T-helper 22 cell (primary cell): ENCODE measurements around the gene KIZ.

Source experiments
- DNase-seq: peaks from one replicate; pipeline ENCODE4 v3.0.0-alpha.2; 2020; ENCODE audit warnings: low read depth

The KIZ gene

GRCh38 chr20:21177767-21178166, 51.9 kb downstream of the KIZ start:
- DNase-seq: no peak

- no peak for DNase-seq
Observed at GRCh38 chr20:21179757-21180156, 53.9 kb downstream of the KIZ start.

GRCh38 chr20:21180248-21180647, 54.4 kb downstream of the KIZ start:
- no peak for DNase-seq

DNA sequence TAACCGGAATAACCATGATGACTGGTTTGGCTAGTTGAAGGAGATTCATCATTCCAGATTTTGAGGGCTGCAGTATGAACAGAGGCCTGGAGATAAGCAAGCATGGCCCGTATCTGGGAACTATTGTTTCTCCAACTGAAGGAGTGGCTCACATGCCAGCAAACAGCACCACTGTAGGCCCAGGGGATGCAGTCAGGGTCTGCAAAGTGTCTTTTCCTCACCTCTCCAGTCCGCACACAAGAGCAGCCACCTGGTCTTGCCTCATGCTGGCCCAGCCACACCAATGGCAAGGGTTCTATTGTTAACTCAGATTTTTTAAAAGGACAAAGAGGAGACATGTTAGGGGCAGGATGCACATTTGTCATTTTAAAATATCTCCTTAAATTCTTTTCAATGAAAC, 55.1 kb downstream of the KIZ start:
- DNase-seq: no peak

DNA sequence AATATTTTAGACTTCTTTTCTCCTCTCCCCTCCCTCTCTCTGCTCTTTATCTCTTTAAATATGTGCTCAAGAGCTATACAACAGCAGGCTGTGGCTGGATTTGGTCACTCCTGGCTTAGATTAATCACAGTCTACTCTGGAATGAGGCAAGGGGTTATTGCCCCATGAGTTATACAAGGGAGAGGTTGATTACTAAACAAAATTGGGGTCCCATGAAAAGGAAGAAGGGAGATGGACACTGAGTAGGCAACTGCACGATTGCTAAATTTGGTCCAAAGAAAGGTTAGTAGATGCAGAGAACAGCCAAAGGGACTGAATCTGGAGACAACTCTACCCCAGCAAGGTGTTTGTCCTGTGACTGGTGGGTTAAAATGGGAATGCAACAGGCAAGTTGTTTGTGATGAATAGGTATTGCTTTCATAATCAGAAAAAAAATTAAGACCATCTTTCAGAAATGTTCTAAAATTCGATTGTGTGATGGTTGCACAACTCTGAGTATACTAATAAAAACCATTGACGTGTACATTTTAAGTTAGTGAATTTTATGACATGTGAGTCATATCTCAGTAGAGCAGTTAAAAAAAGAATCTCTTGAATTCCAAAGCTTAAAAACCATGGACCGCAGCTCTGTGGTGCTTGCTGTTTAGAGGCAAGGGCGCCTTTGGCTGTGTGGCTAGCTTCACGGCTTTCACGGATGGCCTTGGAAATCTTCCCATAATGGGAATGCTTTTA, 57.1 kb downstream of the KIZ start:
- DNase-seq: no peak

GRCh38 chr20:21183722-21184121, 57.8 kb downstream of the KIZ start:
- DNase-seq: no peak

DNA sequence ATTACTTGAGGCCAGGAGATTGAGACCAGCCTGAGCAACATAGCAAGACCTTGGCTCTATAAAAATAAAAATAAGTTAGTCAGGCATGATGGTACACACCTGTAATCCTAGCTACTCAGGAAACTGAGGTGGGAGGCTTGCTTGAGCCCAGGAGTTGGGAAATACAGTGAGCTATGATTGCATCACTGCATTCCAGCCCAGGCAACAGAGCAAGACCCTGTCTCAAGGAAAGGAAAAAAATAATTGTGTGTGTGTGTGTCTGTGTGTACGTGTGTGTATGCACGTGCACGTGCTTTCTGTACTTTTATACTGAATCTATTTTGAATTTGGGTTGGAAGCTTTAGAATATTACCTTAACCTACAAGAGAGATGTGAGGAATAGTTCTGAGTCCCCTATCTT, 58.9 kb downstream of the KIZ start:
- no peak for DNase-seq

DNA sequence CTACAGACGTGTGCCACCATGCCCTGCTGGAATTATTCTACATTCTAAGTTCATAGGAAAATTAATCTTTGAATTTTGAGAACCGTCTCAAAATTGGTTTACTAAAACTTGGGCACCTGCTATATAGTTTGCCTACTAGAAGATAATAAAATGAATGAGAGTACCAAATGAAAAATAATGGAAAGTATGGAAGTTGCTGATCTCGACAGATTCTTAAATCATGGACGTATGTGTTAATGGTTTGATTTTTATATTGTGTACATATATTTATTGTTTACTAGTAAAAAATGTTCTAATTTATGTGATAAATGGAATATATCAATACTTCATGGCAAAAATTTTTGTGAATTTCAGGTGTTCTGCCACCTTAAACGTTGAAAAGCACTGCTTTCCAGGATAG, 60.0 kb downstream of the KIZ start:
- no peak for DNase-seq

DNA sequence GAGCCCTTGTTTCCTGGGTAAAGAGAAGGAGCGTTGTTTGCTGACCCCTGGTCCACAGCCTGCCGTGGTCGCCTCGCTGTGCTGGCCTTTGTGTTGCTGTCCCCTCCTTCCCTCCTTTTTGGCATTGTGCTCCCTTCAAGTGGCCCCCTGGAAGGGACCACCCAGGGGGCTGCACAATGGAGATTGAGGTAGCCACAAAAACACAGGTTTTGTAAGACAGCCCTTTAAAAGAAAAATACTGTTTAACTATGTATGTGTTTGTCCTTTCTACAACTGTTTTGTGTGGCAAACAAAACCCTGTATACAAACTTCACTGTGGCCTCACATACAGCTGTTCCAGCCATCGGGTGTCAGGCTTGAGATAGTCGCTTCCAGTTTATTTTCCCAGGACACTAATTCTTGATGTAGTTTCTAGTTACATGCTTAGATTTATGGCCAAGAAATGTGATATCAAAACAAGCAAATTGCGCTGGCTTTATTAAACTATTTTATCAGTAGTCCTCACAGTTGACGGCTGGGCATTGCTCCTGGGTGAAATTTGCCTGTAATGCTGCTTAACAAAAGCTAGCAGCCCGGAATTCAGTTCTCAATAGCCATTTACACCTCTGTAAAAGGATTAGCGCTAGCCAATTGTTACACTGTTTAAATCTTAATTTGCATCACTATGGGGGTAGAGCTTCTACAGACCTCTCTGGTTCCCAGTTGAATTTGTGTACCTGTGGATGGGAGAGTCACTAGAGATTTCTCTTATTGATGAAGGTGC, 64.1 kb downstream of the KIZ start:
- DNase-seq: no peak

DNA sequence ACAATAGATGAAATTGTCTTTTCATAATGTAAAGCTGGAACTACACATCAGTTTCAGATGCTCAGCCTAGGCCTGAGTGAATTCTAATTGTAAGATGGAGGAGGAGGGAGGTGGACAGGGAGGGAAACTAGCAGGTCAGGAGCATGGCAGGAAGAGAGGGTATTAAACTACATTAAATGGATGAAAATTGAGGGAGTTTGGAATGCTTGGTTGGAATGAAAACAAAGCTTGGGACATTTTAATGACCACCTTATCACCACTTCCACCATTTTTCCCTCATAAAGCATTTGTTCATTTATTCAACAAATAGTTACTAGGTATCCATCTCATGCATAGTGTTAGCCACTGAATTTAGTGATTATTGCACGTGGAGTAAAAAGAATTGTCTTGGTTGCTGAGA, 65.0 kb downstream of the KIZ start:
- DNase-seq: no peak

DNA sequence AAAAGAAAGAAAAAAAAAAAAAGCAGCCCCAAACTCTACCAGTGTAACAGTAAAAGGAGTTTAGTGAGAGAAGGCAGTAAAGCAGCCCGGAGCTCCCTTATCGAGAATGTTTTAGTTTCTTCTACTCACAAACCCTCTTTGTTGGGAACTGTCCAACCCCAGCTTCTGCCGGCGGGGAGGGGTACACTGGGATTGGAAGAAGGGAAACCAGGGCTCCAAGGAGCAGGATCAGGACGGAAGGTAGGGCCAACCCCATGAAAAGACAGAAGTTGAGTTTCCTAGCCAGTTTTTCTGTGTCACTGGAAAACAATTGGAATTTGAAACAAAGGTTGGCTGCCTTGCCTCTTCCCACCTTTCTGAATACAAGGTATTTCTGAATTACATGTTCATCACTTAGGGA, 66.0 kb downstream of the KIZ start:
- no peak for DNase-seq

- no peak for DNase-seq
Observed at GRCh38 chr20:21202259-21202658, 76.4 kb downstream of the KIZ start.

DNA sequence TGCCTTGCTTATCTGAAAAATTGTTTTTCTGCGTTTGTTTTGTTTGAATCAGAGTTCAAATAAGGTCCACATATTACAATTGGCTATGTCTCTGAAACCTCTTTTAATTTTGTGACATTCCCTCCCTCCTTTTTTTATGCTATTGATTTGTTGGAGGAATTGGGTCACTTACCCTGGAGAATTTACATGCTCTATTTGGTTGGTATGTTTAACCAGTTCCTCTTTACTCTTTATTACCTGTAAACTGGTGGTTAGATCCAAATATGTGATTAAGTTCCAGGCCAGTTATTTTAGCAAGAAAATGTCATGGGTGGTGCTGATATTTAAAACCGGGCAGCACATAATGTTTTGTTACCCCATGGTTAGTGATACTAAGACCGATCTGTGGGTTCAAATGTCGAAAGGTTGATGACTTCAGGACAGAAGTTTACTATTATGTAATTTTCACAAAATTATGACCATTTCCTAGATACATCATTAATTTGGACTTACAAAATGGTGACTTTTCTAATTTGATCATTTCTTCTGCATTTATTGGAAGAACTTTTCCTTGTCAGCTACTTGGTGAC, 77.3 kb downstream of the KIZ start:
- DNase-seq: no peak

DNA sequence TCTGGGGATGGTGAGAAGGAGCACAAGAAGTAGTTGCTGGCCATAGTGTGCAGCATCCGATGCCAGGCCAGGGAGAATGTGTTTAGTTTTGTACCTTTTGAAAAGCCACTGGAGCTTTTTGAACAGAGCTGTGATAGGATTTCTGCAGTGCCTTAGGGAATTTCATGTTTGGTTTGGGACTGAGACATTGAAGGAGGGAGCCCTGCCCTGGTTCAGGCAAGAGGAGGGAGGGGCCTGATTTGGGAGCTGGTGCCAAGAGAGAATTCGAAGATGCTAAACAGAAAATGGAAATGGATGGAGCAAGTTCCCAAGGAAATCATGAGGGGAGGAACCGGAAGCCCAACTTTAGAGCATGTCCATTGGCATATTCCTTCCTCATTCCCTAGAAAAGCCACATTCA, 80.7 kb downstream of the KIZ start:
- DNase-seq: no peak

GRCh38 chr20:21208999-21209398, 83.1 kb downstream of the KIZ start:
- DNase-seq: no peak

DNA sequence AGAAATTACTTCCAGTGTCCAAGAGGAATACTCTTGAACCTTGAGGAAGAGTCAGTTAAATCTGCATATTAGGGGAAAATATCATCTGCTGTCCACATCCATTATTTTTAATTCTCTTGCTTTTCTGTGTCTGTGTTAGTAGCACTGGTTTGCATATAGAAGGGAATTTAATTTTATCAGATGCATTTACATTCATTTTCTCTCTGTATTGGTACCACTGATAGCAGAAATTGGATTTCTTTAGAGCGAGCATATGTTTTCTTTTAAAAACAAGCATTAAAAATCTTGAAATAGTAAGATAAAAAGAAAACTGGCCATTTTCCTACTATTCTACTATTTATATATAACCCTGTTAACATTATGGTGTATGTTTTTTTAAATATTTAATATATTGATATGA, 83.8 kb downstream of the KIZ start:
- no peak for DNase-seq

DNA sequence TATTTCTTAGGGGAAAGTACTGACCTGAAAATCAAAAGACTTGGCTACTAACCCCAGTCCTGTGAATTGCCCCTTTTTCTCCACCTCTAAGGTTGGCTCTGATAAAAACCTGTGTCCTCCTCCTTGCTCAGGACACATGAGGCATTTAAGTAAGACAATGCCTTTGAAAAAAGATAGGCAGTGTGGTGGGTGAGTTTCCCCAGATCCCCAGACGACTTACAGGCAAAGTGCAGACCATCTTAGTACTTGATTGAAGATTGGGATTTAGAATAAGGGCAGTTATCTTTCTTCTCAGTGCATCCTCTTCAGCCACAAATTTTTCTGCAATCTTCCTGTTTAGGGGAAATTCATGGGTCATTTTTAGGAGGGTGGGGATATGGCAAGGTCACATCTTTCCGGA, 87.8 kb downstream of the KIZ start:
- no peak for DNase-seq

DNA sequence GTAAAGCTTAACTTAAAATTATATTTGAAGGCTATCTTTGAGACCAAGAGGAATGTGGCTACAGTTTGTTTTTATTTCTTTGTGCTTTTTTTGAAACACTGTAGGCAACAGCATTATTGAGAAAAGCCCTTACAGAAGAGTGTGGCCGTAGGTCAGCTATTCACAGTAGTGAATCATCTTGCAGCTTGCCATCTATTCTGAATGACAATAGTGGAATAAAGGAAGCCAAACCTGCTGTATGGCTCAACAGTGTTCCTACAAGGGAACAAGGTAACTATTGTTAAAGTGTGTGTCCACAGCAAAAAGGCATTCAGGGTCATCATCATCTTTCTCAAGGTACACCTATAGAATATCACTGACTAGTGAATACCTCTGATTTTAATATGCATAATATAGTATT, 88.5 kb downstream of the KIZ start:
- DNase-seq: no peak

GRCh38 chr20:21219686-21220085, 93.8 kb downstream of the KIZ start:
- no peak for DNase-seq

GRCh38 chr20:21224217-21224616, 98.3 kb downstream of the KIZ start:
- DNase-seq: no peak

GRCh38 chr20:21225215-21225947, 99.5 kb downstream of the KIZ start:
- DNase-seq: no peak

GRCh38 chr20:21228511-21228910, 102.6 kb downstream of the KIZ start:
- no peak for DNase-seq

DNA sequence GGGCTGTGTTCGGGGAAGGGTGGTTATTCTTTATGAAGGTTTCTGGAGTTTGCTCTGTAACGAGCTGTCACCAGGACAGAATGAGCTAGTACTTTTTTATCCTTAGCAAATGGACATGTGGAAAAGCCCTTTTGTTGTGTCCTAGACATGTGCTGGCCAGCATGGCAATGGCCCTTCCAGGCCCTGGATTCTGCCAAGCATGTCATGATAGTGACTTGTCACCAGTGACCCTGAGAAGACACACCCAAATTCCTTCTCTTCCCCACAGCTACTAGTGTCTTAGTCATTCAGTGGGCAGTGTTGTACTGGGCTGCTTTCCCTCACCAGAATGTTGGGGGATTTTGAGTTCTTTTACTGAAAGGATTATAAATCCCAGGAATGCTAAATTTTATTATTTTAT, 103.3 kb downstream of the KIZ start:
- DNase-seq: no peak
